Muscle of arm (tissue), 12 donors: Measurements from ENCODE around the gene ECE1. TPM values are rescaled to one million over a fixed set of nuclear protein-coding genes. Genes with fewer than 3 reads are reported as not detected.

ENCODE experiments used
- DNase-seq: peaks from one replicate; pipeline ENCODE4 v3.0.0-alpha.2; 2013
- polyA plus RNA-seq, 12 donors: library from polyadenylated mRNA; unstranded; fragments of 120-200 nt; gene quantifications; one replicate each; pipeline ENCODE4 v1.2.1, GENCODE V29; 2013; ENCODE audit not compliant: insufficient read length in 12 of 12

The ECE1 gene
- polyA plus RNA-seq, 12 donors = 26.2 to 54.0 (median 30.3) TPM; not detected in 1

DNA sequence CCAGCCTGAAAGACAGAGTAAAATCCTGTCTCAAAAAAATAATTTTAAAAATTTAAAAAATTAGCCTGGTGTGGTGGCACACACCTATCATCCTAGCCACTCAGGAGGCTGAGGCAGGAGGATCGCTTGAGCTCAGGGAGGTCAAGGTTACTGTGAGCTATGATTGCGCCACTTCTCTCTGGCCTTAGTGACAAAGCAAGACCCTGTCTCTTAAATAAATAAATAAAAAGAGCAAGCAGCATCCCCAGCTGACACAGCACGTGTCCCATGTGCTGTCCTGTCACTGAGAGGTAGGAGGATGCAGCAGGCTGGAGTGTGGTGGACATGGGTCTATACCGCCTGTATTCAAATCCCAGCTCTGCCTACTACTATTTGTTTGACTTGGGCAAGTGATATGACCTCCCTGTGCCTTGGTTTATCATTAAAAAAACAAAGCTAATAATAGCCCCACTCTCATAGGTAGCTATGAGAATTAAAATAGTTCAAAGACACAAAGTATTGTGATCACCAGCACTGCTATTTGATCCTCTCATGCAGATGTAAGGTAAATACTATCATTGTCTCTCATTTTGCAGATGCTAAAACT lies 22.2 kb upstream of the ECE1 start:
- no peak for DNase-seq

GRCh38 chr1:21311016-21311415 lies 20.8 kb upstream of the ECE1 start:
- DNase-seq = no peak

GRCh38 chr1:21308847-21309652 lies 18.8 kb upstream of the ECE1 start:
- no peak for DNase-seq

GRCh38 chr1:21308330-21308729 lies 18.1 kb upstream of the ECE1 start:
- no peak for DNase-seq

DNA sequence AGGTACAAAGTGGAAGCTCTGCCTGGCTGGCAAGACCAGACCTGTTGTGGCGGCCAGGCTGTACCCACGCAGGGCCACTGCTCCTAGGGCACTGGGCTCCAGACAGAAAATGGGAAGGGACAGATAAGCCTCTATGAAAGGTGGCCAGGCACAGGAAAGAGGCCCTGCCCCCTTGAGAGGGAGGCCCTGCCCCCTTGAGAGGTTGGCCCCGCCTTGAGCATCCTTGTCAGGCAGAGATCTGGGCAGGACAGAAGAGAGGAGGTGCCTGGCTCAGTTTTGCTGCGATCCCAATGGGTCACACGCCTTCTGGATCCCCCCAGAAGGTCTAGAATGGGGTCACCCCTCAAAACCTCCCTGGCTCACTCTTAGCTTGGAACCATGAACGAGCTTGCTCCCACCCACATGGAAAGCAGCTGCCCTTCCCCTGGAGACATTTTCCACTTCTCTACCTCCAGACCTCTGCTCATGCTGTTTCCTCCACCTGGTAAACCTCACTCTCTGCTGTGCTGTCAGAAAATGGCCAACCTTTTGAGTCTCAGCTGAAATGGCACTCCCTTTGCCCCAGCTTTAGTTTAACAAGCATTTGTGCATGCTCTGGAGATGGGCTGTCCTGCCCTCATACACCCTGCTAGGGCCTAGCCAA lies 17.5 kb upstream of the ECE1 start:
- no peak for DNase-seq

GRCh38 chr1:21307210-21307609 lies 16.9 kb upstream of the ECE1 start:
- no peak for DNase-seq

GRCh38 chr1:21305900-21306189 lies 15.6 kb upstream of the ECE1 start:
- no peak for DNase-seq

DNA sequence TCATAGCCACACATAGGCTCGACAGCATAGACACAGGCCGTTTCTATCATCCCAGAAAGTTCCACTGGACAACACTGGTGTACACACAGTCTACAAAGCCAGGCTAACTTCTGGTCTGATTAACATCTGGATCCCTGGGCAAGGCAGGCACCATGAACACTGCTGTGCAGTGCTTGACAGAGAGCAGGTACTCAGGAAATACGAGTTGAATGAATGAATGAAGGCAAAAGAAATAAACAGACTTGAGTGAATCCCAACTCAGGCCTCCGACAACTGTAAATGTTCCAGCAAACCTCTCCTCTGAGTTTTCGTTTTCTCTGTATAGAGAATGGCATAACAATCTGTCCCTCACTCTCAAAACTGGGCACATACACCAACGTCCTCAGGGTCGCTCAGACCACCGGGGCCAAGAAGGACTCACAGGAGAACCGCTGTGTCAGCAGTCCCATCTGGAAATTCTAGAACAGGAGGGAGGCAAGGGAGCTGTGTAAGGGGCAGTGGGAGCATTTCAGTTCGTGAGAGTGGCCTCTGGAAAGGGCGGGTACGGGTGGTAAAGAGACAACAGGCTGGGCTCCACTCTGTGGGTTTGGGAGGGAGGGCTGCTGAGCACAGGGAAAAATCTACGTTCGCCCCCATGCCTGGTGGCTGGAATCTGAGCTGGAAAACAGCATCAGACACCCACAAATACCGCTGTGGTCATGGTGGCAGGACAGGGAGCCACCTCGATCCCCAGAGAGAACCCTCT lies 15.1 kb upstream of the ECE1 start:
- DNase-seq = no peak

DNA sequence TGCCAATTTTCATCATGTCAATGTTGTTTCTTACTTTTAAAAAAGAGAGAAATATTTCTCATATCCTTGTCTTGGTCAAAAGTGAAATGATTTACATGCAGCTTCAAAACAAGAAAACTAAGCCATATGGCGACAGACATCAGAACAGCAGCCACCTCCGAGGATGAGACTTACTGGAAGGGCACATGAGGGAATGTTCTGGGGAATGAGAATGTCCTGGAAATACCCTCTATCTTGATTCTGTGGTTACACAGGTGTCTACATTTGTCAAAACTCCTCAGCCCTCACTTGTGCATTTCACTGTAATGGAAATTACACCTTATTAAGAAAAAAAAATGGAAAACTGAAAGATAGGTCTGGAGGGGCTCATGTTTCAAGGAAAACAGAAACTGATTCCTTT lies 14.2 kb upstream of the ECE1 start:
- DNase-seq = no peak

- no peak for DNase-seq
Measured at GRCh38 chr1:21302747-21303715, 12.8 kb upstream of the ECE1 start.

- no peak for DNase-seq
Measured at GRCh38 chr1:21301794-21302440, 11.7 kb upstream of the ECE1 start.

GRCh38 chr1:21300774-21301173 lies 10.5 kb upstream of the ECE1 start:
- DNase-seq = no peak

GRCh38 chr1:21299780-21300395 lies 9.6 kb upstream of the ECE1 start:
- no peak for DNase-seq

- no peak for DNase-seq
Measured at GRCh38 chr1:21298981-21299391, 8.7 kb upstream of the ECE1 start.

GRCh38 chr1:21297975-21298374 lies 7.7 kb upstream of the ECE1 start:
- DNase-seq = no peak

- no peak for DNase-seq
Measured at GRCh38 chr1:21296509-21297354, 6.5 kb upstream of the ECE1 start.

DNA sequence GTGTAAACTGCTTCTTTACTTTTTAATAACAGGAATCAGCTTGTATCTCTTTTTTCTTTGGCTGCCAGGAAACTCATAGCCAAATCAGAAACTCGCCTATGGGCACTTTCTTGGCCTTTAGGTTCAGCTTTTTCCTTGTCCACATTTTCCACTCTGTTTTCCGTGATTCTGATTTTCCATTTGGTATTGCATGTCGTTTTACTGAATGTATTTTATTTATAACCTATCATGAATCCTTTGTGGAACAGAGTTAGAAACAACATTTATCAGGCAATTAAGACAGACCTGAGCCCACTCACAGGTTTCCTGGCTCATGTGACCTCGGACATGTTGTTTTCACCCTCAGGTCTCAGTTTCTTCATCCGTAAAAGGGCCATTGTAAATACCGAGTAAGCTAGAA lies 5.3 kb upstream of the ECE1 start:
- DNase-seq = no peak

DNA sequence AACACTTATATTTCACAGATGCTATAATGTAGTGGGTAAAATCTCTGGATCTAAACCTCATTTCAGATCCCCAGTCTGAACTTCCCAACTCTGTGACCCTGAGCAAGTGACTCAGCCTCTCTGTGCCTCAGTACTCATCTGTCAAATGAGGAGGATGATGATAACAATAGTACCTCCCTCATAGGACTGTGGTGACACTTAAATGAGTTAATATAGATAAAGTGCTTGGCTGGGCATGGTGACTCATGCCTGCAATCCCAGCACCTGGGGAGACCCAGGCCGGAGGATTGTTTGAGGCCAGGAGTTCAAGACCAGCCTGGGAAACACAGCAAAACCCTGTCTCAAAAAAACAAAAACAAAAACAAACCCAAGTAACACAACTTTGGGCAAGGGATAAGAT lies 4.7 kb upstream of the ECE1 start:
- no peak for DNase-seq

DNA sequence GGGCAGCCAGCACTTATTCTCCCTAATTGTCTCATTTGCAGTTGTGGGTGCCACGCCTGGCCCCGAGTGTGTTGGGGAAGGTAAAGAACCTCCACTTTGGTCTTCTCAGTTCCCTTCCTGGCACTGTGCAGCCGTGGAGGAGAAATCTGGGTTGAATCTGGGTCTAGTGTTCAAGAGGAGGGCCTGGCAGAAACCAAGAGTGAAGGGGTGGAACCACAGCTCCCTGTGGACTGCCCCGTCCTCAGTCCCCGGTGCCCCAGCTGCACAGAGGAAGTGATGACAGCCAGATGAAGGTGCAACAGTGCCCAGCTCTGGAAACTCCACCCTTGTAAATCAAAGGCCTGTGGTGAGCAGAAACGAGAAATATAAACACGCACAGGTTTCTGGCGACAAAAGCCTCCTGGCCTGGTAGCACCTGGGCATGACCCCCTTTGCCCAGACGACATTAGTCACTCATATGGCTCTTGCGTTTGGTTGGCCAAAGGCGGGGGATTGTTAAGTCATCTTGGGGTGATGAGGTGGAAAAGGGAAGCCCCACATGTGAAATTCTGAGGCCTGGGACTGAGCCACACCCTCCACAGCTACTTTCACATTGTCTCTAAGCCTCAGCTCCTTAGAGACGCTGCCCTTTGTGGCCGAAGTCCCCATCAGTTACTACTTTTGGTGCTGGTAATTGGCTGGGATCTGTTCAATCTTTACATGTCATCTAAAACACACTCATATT lies 4.2 kb upstream of the ECE1 start:
- DNase-seq = no peak
